ENCODE measurements around the gene MAD1L1. TPM values are rescaled to one million over a fixed set of nuclear protein-coding genes. Genes with fewer than 3 reads are reported as not detected.

The MAD1L1 gene
- total RNA-seq, 4 donors from 2014 or later, result 60.3 to 149 (median 73.7) TPM

DNA sequence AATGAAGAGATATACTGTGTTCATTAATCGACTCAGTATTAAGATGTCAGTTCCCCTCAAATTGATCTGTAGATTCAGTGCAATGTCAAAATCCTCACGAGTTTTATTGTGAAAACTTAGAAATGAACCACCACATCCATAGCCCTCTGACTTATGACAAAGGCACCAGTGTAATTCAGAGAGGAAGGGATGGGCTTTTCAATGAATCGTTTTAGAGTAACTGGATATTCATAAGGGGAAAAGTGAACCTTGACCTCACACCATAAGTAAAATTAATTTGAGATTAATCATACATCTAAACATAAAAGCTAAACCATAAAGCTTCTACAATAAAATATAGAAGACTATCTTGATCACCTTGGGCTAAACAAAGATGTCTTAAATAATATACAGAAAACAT lies 434.6 kb downstream of the MAD1L1 start:
- H3K36me3 ChIP-seq, result no peaks in the 10 kb centered on the region
- DNase-seq (ENCODE audit: low spot score in 2 of 2), result no peak
- no peak overlapping the region for H3K4me3 ChIP-seq
- peaks cover 0 to 64% (median 10%) of the 10 kb centered on the region in 4 donors for H3K9me3 ChIP-seq
- H3K27ac ChIP-seq, result no peak overlapping the region
- H3K4me1 ChIP-seq, result no peaks in the 10 kb centered on the region
- WGBS, 2 donors, result 34 to 38% methylated on average over 3 of the region's 3 CpGs
- TF ChIP-seq POLR2A (IDR thresholded peaks at IDR 0.05) (no peak), EP300 (IDR thresholded peaks at IDR 0.05) (no peak), CTCF (IDR thresholded peaks at IDR 0.05) (no peak)
- H3K27me3 ChIP-seq, result no peaks in the 10 kb centered on the region

DNA sequence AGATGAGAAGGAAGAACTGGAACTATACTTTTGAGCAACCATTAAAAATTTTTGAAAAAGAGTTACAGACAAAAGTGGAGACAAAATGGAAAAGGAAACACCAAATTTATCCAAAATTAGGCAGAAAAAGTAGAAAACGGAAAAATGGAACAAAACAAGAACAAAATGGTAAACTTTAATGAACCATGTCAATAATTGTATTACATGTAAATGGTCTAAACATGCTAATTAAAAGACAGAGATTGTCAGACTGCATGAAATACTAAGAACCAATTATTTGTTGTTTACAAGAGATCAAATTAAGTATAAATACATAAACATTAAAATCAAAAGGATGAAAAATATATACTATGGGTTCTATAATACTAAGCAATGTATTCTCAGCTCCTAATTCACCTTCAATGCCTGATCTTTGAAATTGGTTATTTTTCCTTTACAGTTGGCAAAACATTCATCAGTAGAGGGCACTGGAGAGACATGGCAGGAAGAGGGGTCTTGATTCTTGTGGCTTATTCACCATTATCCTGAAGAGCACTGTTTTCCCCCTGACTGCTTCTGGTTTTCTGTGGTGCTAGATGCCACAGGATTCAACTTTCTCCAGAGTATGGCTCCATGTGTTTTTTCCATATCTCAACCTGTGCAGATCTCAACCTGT lies 437.7 kb downstream of the MAD1L1 start:
- Histone ChIP-seq H3K27me3 (no peaks in the 10 kb centered on the region), H3K36me3 (no peaks in the 10 kb centered on the region), H3K9me3 (peaks cover 0 to 63% (median 12%) of the 10 kb centered on the region in 4 donors), H3K27ac (no peak overlapping the region), H3K4me3 (no peak overlapping the region), H3K4me1 (no peaks in the 10 kb centered on the region)
- TF ChIP-seq CTCF (IDR thresholded peaks at IDR 0.05) (no peak), POLR2A (IDR thresholded peaks at IDR 0.05) (no peak), EP300 (IDR thresholded peaks at IDR 0.05) (no peak)
- WGBS, 2 donors, result 13 to 21% methylated on average over 1 of the region's 1 CpG
- DNase-seq (ENCODE audit: low spot score in 2 of 2), result no peak

DNA sequence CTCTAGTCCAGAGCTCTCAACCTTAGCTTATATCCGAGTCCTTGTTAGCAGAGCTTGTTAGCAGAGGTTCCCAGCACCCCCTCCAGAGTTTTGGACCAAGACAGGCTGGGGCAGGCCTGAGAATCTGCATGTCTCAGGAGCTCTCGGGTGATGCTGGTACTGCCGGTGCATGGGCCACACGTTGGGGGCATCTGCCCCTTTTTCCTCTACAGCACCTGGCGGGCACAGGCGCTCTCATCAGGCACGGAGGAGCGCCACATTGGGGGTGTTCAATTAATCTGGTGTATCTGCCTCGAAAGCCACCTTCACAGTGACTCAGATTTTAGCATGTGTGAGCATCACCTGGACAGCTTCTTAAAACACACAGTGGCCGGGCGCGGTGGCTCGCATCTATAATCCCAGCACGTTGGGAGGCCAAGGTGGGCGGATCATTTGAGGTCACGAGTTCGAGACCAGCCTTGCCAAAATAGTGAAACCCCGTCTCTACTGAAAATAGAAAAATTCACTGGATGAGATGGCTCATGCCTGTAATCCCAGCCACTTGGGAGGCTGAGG lies 445.0 kb downstream of the MAD1L1 start:
- no peak for DNase-seq (ENCODE audit: low spot score in 2 of 2)
- Histone ChIP-seq H3K4me1 (no peaks in the 10 kb centered on the region), H3K9me3 (peaks cover 0 to 38% (median 4%) of the 10 kb centered on the region in 4 donors), H3K27ac (no peak overlapping the region), H3K36me3 (no peaks in the 10 kb centered on the region), H3K27me3 (no peaks in the 10 kb centered on the region), H3K4me3 (no peak overlapping the region)
- WGBS, 2 donors, result 89 to 90% methylated on average over 17 to 18 of the region's 18 CpGs
- no peak for TF ChIP-seq EP300 (IDR thresholded peaks at IDR 0.05)
- no peak for TF ChIP-seq CTCF (IDR thresholded peaks at IDR 0.05)
- no peak for TF ChIP-seq POLR2A (IDR thresholded peaks at IDR 0.05)

DNA sequence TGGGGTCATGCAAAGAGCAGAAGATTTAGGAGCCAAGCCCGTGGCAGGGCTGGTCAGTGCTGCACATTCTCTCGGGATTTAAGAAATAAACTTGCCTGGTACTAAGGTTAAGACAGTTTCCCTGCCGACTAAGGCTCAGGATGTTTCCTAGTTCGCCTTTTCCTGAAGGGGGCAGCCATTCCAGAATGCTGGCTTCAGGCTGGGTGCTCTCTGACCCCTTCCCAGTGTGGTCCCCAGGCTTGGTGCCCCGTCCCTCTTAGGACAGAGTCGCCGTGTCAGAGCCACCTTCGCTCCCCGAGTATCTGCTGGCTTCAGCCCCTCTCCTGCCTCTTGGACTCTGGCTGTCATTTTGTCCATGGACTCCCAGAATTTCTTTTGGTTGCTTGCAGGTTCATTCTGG lies 445.5 kb downstream of the MAD1L1 start:
- WGBS, 2 donors, result 67 to 72% methylated on average over 9 of the region's 9 CpGs

More for the DNA sequence above, 445.5 kb downstream of the MAD1L1 start:
- no peak for TF ChIP-seq CTCF (IDR thresholded peaks at IDR 0.05)
- no peak for TF ChIP-seq EP300 (IDR thresholded peaks at IDR 0.05)
- TF ChIP-seq POLR2A (IDR thresholded peaks at IDR 0.05), result no peak
- Histone ChIP-seq H3K36me3 (no peaks in the 10 kb centered on the region), H3K4me3 (no peak overlapping the region), H3K27ac (no peak overlapping the region), H3K27me3 (no peaks in the 10 kb centered on the region), H3K4me1 (no peaks in the 10 kb centered on the region), H3K9me3 (peaks cover 0 to 33% (median 4%) of the 10 kb centered on the region in 4 donors)
- no peak for DNase-seq (ENCODE audit: low spot score in 2 of 2)
